HG02678 (cell line): ENCODE data around the gene EZH2.
A peak's percentile ranks its signal among the peaks of the same experiment; 100 is the strongest.

Experiments used
- ATAC-seq: cut with Tn5 transposase; IDR thresholded peaks from one replicate; pipeline ENCODE4 v1.9.1; 2021; ENCODE audit warnings: mild to moderate bottlenecking, moderate library complexity; ENCODE audit not compliant: unreplicated experiment

Gene EZH2

GRCh38 chr7:148903504-148903903 lies 19.4 kb upstream of the EZH2 start:
- ATAC-seq: no peak

- ATAC-seq: no peak
Observed at GRCh38 chr7:148901178-148901577, 17.1 kb upstream of the EZH2 start.

GRCh38 chr7:148898845-148899484 lies 14.9 kb upstream of the EZH2 start:
- ATAC-seq: no peak

- ATAC-seq: no peak
Observed at GRCh38 chr7:148894591-148894990, 10.5 kb upstream of the EZH2 start.

GRCh38 chr7:148893071-148893470 lies 9.0 kb upstream of the EZH2 start:
- ATAC-seq: no peak

- ATAC-seq: no peak
Observed at GRCh38 chr7:148888300-148888699, 4.2 kb upstream of the EZH2 start.

GRCh38 chr7:148886844-148887243 lies 2.8 kb upstream of the EZH2 start:
- no peak for ATAC-seq

GRCh38 chr7:148884299-148885022 lies 370 bp upstream of the EZH2 start:
- peak; percentile 87 for ATAC-seq

GRCh38 chr7:148883266-148884048 lies 634 bp downstream of the EZH2 start:
- ATAC-seq: peak; percentile 29

- no peak for ATAC-seq
Observed at GRCh38 chr7:148882841-148883265, 1.2 kb downstream of the EZH2 start.

- no peak for ATAC-seq
Observed at GRCh38 chr7:148882192-148882591, 1.9 kb downstream of the EZH2 start.

- ATAC-seq: no peak
Observed at GRCh38 chr7:148878317-148878716, 5.8 kb downstream of the EZH2 start.

GRCh38 chr7:148877517-148877916 lies 6.6 kb downstream of the EZH2 start:
- no peak for ATAC-seq

GRCh38 chr7:148872188-148872587 lies 11.9 kb downstream of the EZH2 start:
- no peak for ATAC-seq

- ATAC-seq: no peak
Observed at GRCh38 chr7:148871551-148871950, 12.5 kb downstream of the EZH2 start.

- ATAC-seq: no peak
Observed at GRCh38 chr7:148871030-148871429, 13.1 kb downstream of the EZH2 start.

GRCh38 chr7:148868378-148868674 lies 15.8 kb downstream of the EZH2 start:
- ATAC-seq: no peak

- no peak for ATAC-seq
Observed at GRCh38 chr7:148867596-148868377, 16.3 kb downstream of the EZH2 start.

GRCh38 chr7:148866362-148866761 lies 17.7 kb downstream of the EZH2 start:
- ATAC-seq: no peak

- no peak for ATAC-seq
Observed at GRCh38 chr7:148865283-148865682, 18.8 kb downstream of the EZH2 start.

- ATAC-seq: no peak
Observed at GRCh38 chr7:148863324-148863723, 20.8 kb downstream of the EZH2 start.
